Thoracic aorta (tissue), 2 donors: ENCODE data around the gene CA9. TPM values are rescaled to one million over a fixed set of nuclear protein-coding genes. Genes with fewer than 3 reads are reported as not detected.

Experiments
- ATAC-seq: fragments of 150-250 bp; one replicate; pipeline ENCODE4 v1.8.0; 2017; ENCODE audit warnings: low read depth; ENCODE audit not compliant: insufficient number of reproducible peaks, low FRiP score
- DNase-seq: peaks from one replicate; pipeline ENCODE4 v3.0.0-alpha.2; 2020; ENCODE audit warnings: low spot score
- H3K27ac ChIP-seq, 2 donors: fragments of 200-600 bp; sonication (generic); 1 replicate in 1 of 2; 2 replicates in 1 of 2; pipeline ENCODE4 v1.5.1; 2016; ENCODE audit warnings: mild to moderate bottlenecking in 2 of 2, moderate library complexity in 2 of 2
- H3K27me3 ChIP-seq: fragments of 200-600 bp; sonication (generic); replicated peaks from 2 replicates; pipeline ENCODE4 v1.6.0; 2016; ENCODE audit warnings: mild to moderate bottlenecking; ENCODE audit not compliant: insufficient read depth
- H3K36me3 ChIP-seq: fragments of 200-600 bp; sonication (generic); one replicate; pipeline ENCODE4 v1.5.1; 2016
- H3K4me1 ChIP-seq, 2 donors: fragments of 200-600 bp; sonication (generic); 1 replicate in 1 of 2; 2 replicates in 1 of 2; pipeline versions ENCODE4 v1.5.1 to v1.6.0; 2016; ENCODE audit warnings: low read depth in 2 of 2, mild to moderate bottlenecking in 1 of 2; ENCODE audit not compliant: control insufficient read depth in 1 of 2
- H3K4me3 ChIP-seq: fragments of 200-600 bp; sonication (generic); 2 replicates; pipeline ENCODE4 v1.5.1; 2016; ENCODE audit warnings: mild to moderate bottlenecking
- H3K9me3 ChIP-seq: fragments of 200-600 bp; sonication (generic); 2 replicates; pipeline ENCODE4 v1.5.1; 2016
- CTCF ChIP-seq: fragments of 200-600 bp; sonication (generic); IDR thresholded peaks from one replicate; pipeline ENCODE4 v1.5.1; 2019; ENCODE audit warnings: antibody characterized with exemption
- total RNA-seq, 2 donors: library from RNA; depleted of rRNA; stranded (reverse); fragments of >200 nt; gene quantifications; one replicate each; pipeline versions ENCODE4 v1.1.0 to v1.2.3, GENCODE V29; 2016

CA9 gene
- total RNA-seq, 2 donors from 2014 or later: 10.7 TPM; not detected in 1

GRCh38 chr9:35650341-35651158 is 23.2 kb upstream of the CA9 start, which contains the start of gene SIT1:
TSS of gene SIT1 (minus strand) at chr9:35650931. CDS start at chr9:35650853, 78 bp downstream.
- DNase-seq (no peak), ATAC-seq (no peak)
- Histone ChIP-seq H3K4me1 (peaks cover 24 to 63% of the 10 kb centered on the region in 2 donors), H3K9me3 (no peaks in the 10 kb centered on the region), H3K27me3 (no peaks in the 10 kb centered on the region), H3K4me3 (peak within 1 kb of the TSS; percentile 56), H3K27ac (peak within 1 kb of the TSS; percentile 89 to 96), H3K36me3 (no peaks in the 10 kb centered on the region)
- no peak for TF ChIP-seq CTCF

GRCh38 chr9:35651956-35652828 is 21.5 kb upstream of the CA9 start:
- no peaks in the 10 kb centered on the region for H3K36me3 ChIP-seq
- no peaks in the 10 kb centered on the region for H3K9me3 ChIP-seq
- H3K4me3 ChIP-seq: no peak overlapping the region
- DNase-seq: no peak
- TF ChIP-seq CTCF: no peak
- peaks cover 22 to 63% of the 10 kb centered on the region in 2 donors for H3K4me1 ChIP-seq
- ATAC-seq: no peak
- H3K27me3 ChIP-seq: no peaks in the 10 kb centered on the region
- H3K27ac ChIP-seq: peak overlapping the region; percentile 89 to 96

GRCh38 chr9:35652829-35653209 is 20.9 kb upstream of the CA9 start:
- H3K4me3 ChIP-seq: no peak overlapping the region
- no peak for ATAC-seq
- no peak for TF ChIP-seq CTCF
- no peaks in the 10 kb centered on the region for H3K27me3 ChIP-seq
- no peak for DNase-seq
- peak overlapping the region; percentile 61 to 67 for H3K27ac ChIP-seq
- no peaks in the 10 kb centered on the region for H3K36me3 ChIP-seq
- no peaks in the 10 kb centered on the region for H3K9me3 ChIP-seq
- peaks cover 20 to 61% of the 10 kb centered on the region in 2 donors for H3K4me1 ChIP-seq

GRCh38 chr9:35653611-35654010 is 20.1 kb upstream of the CA9 start:
- Histone ChIP-seq H3K36me3 (no peaks in the 10 kb centered on the region), H3K4me1 (peaks cover 20 to 53% of the 10 kb centered on the region in 2 donors), H3K27ac (peak overlapping the region; percentile 61 to 67), H3K27me3 (no peaks in the 10 kb centered on the region), H3K9me3 (no peaks in the 10 kb centered on the region), H3K4me3 (no peak overlapping the region)
- no peak for TF ChIP-seq CTCF
- ATAC-seq (no peak), DNase-seq (no peak)

GRCh38 chr9:35656348-35656747 is 17.4 kb upstream of the CA9 start:
- Histone ChIP-seq H3K4me1 (peaks cover 18 to 43% of the 10 kb centered on the region in 2 donors), H3K9me3 (no peaks in the 10 kb centered on the region), H3K4me3 (no peak overlapping the region), H3K27me3 (no peaks in the 10 kb centered on the region), H3K27ac (peak overlapping the region; percentile 99), H3K36me3 (peaks cover 10% of the 10 kb centered on the region)
- TF ChIP-seq CTCF: no peak
- ATAC-seq: no peak
- no peak for DNase-seq
